Measurements from ENCODE around the gene DMRTB1. TPM values are rescaled to one million over a fixed set of nuclear protein-coding genes. Genes with fewer than 3 reads are reported as not detected.

DMRTB1 gene
- total RNA-seq, 2 donors from 2014 or later = not detected

DNA sequence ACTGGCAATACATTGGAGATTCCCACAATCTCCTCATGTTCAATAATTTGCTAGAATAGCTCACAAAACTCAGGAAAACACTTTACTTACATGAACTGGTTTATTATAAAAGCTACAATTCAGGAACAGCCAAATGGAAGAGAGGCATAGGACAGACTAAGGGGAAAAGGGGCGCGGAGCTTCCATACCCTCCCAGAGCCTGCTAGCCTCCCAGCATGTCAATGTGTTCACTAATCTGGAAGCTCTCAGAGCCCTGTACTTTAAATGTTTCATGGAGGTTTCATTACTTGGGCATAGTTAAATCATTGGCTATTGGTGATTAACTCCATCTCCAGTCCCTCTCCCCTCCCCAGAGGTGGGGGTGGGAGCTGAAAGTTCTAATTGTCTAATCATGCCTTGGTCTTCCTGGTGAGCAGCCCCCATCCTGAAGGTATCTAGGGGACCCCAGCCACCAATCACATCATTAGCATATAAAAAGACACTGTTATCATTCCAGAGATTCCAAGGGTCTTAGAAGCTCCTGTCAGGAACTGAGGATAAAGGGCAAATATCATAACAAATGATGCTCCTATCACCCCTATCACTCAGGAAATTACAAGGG lies 10.9 kb upstream of the DMRTB1 start:
- peaks cover 3% of the 10 kb centered on the region for H3K27me3 Mint-ChIP-seq
- H3K36me3 Mint-ChIP-seq (ENCODE audit: low read depth) = no peaks in the 10 kb centered on the region
- no peak overlapping the region for H3K4me3 Mint-ChIP-seq
- H3K9me3 Mint-ChIP-seq = no peaks in the 10 kb centered on the region
- H3K27ac Mint-ChIP-seq = no peak overlapping the region
- H3K4me1 Mint-ChIP-seq = no peaks in the 10 kb centered on the region
- ATAC-seq (replicated peaks) = no peak

GRCh38 chr1:53449021-53449420 lies 10.2 kb upstream of the DMRTB1 start:
- Mint-ChIP-seq H3K4me3 (no peak overlapping the region), H3K27ac (no peak overlapping the region), H3K36me3 (ENCODE audit: low read depth) (no peaks in the 10 kb centered on the region), H3K4me1 (no peaks in the 10 kb centered on the region), H3K27me3 (peaks cover 3% of the 10 kb centered on the region), H3K9me3 (no peaks in the 10 kb centered on the region)
- no peak for ATAC-seq (replicated peaks)

DNA sequence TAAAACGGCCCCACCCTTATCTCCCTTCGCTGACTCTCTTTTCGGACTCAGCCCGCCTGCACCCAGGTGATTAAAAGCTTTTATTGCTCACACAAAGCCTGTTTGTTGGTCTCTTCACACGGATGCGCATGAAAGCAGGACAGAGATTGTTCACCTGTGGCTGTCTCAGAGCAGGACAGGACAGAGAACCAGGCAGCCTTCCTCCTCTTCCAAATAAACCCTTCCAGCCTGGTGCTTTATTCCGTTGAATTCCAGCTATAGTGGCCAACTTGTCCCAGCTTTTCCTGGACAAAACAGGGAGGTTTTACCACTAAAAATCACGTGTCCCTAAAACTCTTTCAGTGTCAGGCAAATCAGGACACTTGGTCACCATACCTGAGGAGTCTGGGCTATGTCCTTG lies 9.5 kb upstream of the DMRTB1 start:
- H3K27me3 Mint-ChIP-seq = peaks cover 3% of the 10 kb centered on the region
- ATAC-seq (replicated peaks) = no peak
- no peak overlapping the region for H3K4me3 Mint-ChIP-seq
- H3K27ac Mint-ChIP-seq = no peak overlapping the region
- H3K9me3 Mint-ChIP-seq = no peaks in the 10 kb centered on the region
- H3K4me1 Mint-ChIP-seq = no peaks in the 10 kb centered on the region
- no peaks in the 10 kb centered on the region for H3K36me3 Mint-ChIP-seq (ENCODE audit: low read depth)

GRCh38 chr1:53450225-53450624 lies 9.0 kb upstream of the DMRTB1 start:
- Mint-ChIP-seq H3K36me3 (ENCODE audit: low read depth) (no peaks in the 10 kb centered on the region), H3K4me3 (no peak overlapping the region), H3K27me3 (peaks cover 3% of the 10 kb centered on the region), H3K4me1 (no peaks in the 10 kb centered on the region), H3K9me3 (no peaks in the 10 kb centered on the region), H3K27ac (no peak overlapping the region)
- no peak for ATAC-seq (replicated peaks)

DNA sequence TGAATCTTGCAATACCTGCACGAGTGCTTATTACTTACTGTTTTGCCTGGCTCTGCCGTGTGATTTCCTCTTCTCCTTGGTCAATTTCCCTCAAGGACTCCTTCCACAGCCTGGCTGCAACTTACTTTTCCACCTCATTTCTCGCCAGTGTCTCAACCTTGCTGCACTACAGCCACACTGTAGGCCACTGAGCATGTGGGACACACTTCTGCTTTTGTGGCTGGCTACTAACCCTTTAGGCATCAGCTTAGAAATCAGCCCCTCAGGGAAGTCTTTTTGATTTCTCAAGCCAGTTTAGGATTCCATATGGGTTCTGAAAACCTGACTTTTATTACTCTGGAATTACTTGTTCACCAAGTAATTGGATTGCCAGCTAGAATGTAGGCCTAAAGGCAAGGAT lies 5.2 kb upstream of the DMRTB1 start:
- H3K27ac Mint-ChIP-seq = no peak overlapping the region
- H3K36me3 Mint-ChIP-seq (ENCODE audit: low read depth) = no peaks in the 10 kb centered on the region
- no peak overlapping the region for H3K4me3 Mint-ChIP-seq
- H3K4me1 Mint-ChIP-seq = no peaks in the 10 kb centered on the region
- no peak for ATAC-seq (replicated peaks)
- peaks cover 3% of the 10 kb centered on the region for H3K27me3 Mint-ChIP-seq
- no peaks in the 10 kb centered on the region for H3K9me3 Mint-ChIP-seq

DNA sequence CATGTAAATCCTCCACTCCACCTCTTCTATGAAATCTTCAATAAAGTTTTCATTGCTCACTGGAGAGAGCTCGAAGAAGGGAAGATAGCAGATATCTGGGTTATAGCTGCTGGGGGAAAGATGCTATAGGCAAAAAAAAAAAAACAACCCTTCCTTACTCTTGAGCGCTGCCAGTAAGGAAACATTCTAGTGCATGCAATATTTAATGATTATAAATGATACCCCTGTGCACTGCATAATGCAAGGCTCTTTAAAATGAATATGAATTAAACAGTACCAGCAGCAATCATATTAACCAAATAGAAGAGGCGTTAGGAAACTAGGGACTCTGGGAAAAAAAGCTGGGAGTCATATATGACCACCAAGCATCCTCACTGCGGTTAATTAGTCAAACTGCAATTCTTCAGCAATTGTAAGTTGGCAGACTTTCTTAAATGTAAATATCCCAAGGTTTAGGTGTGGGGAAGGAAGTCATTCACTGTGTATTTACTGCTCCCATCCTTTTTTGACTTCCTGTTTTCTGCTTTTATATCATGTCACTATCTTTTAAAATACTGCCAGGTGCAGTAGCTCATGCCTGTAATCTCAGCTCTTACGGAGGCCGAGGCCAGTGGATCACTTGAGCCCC lies 3.7 kb upstream of the DMRTB1 start:
- Mint-ChIP-seq H3K9me3 (no peaks in the 10 kb centered on the region), H3K4me3 (no peak overlapping the region)

DNA sequence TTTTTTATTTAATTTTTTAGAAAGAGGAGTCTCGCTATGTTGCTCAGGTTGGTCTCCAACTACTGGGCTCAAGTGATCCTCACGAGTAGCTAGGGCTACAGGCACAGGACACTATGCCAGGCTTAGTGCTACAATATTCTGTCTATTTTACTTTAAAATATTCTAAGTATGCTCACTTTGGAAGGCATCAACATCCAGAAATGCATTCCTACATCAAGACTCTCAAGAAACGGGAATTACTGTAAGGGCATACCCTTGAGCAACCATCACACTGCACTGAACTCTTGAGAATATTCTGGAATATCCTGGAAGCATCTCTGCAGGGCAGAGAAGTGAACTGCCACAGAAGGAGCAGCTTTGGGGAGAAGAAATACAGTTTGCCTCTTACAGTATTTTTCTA lies 565 bp upstream of the DMRTB1 start:
- H3K27me3 Mint-ChIP-seq = no peaks in the 10 kb centered on the region
- no peaks in the 10 kb centered on the region for H3K4me1 Mint-ChIP-seq
- H3K36me3 Mint-ChIP-seq (ENCODE audit: low read depth) = no peaks in the 10 kb centered on the region
- no peaks in the 10 kb centered on the region for H3K9me3 Mint-ChIP-seq
- H3K4me3 Mint-ChIP-seq = no peak overlapping the region
- no peak for ATAC-seq (replicated peaks)
- H3K27ac Mint-ChIP-seq = no peak overlapping the region

More for the DNA sequence above, 3.7 kb upstream of the DMRTB1 start:
- Mint-ChIP-seq H3K27me3 (no peaks in the 10 kb centered on the region), H3K4me1 (no peaks in the 10 kb centered on the region), H3K27ac (no peak overlapping the region), H3K36me3 (ENCODE audit: low read depth) (no peaks in the 10 kb centered on the region)
- ATAC-seq (replicated peaks) = no peak

DNA sequence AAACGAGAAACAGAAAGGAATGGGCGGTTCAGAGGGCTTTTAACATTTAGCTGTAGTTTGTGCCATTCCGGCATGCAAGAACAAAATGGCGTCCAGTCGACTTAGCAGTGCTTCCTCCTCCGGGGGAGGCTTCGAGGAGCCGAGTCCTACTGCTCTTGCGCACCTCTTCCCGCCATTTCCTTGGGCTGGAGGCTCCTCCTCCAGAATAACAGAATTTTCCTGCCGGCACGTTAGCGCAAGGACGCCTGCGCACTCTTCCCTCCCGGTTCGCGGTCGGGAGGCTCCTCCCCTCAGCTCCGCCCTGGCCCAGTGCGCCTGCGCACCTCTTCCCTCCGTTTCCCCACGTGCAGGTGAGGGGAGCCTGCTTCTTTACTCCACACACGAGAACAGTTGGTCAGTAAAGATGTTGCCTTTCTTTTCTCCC lies 1.0 kb downstream of the DMRTB1 start:
- no peaks in the 10 kb centered on the region for H3K9me3 Mint-ChIP-seq
- no peak for ATAC-seq (replicated peaks)
- no peaks in the 10 kb centered on the region for H3K4me1 Mint-ChIP-seq
- H3K27ac Mint-ChIP-seq = no peak overlapping the region
- no peaks in the 10 kb centered on the region for H3K27me3 Mint-ChIP-seq
- no peak overlapping the region for H3K4me3 Mint-ChIP-seq
- H3K36me3 Mint-ChIP-seq (ENCODE audit: low read depth) = no peaks in the 10 kb centered on the region

- no peak overlapping the region for H3K4me3 Mint-ChIP-seq
- no peak overlapping the region for H3K27ac Mint-ChIP-seq
- no peaks in the 10 kb centered on the region for H3K4me1 Mint-ChIP-seq
- no peaks in the 10 kb centered on the region for H3K27me3 Mint-ChIP-seq
- no peaks in the 10 kb centered on the region for H3K9me3 Mint-ChIP-seq
- no peaks in the 10 kb centered on the region for H3K36me3 Mint-ChIP-seq (ENCODE audit: low read depth)
- no peak for ATAC-seq (replicated peaks)
Measured at GRCh38 chr1:53460666-53461322, 1.6 kb downstream of the DMRTB1 start.

- Mint-ChIP-seq H3K9me3 (no peaks in the 10 kb centered on the region), H3K4me3 (no peak overlapping the region), H3K27ac (no peak overlapping the region), H3K27me3 (no peaks in the 10 kb centered on the region), H3K4me1 (no peaks in the 10 kb centered on the region), H3K36me3 (ENCODE audit: low read depth) (no peaks in the 10 kb centered on the region)
- ATAC-seq (replicated peaks) = no peak
Measured at GRCh38 chr1:53461323-53462044, 2.3 kb downstream of the DMRTB1 start.

DNA sequence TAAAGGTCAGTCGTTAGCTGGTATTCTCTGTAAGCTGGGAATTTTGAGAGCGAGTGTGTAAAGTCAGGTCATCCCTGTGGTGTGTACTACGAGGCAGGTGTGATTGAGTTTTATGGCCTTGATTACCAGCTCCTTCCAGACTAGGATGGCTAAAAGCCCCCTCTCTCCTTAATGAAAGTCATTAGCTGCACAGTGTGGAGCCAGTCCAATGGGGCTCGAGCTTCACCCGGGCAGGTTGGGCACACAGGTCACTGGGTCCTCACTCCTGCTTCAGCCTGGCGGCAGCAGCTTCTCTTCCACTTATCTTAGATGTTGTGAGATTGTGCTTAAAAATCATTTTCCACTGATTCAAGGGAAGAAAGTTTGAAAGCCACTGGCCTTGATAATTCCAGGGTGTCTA lies 3.0 kb downstream of the DMRTB1 start:
- Mint-ChIP-seq H3K9me3 (no peaks in the 10 kb centered on the region), H3K27ac (no peak overlapping the region), H3K4me1 (no peaks in the 10 kb centered on the region), H3K36me3 (ENCODE audit: low read depth) (no peaks in the 10 kb centered on the region), H3K27me3 (no peaks in the 10 kb centered on the region), H3K4me3 (no peak overlapping the region)
- no peak for ATAC-seq (replicated peaks)

DNA sequence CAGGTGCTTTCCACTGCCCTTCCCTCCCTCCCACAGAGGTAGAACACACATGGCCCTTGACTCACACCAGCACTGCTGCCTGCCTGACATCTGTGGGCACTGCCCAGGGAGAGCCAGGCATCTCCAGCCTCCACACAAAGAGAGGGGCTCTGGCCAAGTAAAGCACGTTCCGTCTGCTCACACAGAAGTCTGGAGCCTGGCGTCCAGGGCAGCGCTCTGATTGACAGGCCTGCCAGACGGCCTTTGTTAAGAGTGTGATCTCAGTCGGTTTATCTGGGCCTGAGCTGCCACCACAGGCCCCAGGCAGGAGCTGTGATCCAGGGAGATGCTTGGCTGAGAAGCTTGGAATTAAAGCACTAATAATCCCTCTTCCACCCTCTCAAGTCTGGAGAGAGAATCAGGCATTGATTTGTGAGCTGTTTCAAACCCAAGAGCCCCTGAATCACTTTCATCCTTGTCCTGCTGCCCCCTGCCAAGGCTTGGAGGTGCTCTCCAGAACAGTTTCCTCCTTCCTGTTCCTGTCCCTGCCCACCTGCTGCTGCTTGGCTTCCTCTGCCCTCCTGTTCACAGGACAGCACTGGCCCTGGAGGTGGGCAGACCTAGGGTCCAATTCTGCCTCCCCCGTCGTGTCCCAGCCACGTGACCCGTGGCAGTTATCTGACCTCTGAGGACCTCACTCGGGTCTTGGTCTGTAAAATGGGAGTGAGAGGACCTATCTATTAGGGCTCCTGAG lies 3.7 kb downstream of the DMRTB1 start:
- no peak for ATAC-seq (replicated peaks)
- Mint-ChIP-seq H3K9me3 (no peaks in the 10 kb centered on the region), H3K27ac (no peak overlapping the region), H3K4me3 (no peak overlapping the region), H3K36me3 (ENCODE audit: low read depth) (no peaks in the 10 kb centered on the region), H3K27me3 (no peaks in the 10 kb centered on the region), H3K4me1 (no peaks in the 10 kb centered on the region)

GRCh38 chr1:53463961-53464899 lies 5.0 kb downstream of the DMRTB1 start:
- no peak for ATAC-seq (replicated peaks)
- no peak overlapping the region for H3K4me3 Mint-ChIP-seq
- H3K36me3 Mint-ChIP-seq (ENCODE audit: low read depth) = no peaks in the 10 kb centered on the region
- H3K27ac Mint-ChIP-seq = no peak overlapping the region
- no peaks in the 10 kb centered on the region for H3K9me3 Mint-ChIP-seq
- H3K27me3 Mint-ChIP-seq = no peaks in the 10 kb centered on the region
- no peaks in the 10 kb centered on the region for H3K4me1 Mint-ChIP-seq
